ENCODE measurements around the gene RIOK1.
"Not testable (repeated sequence)": the region's sequence is repeated elsewhere in the genome, so short reads cannot be mapped to it uniquely, and the experiment has no call there.

RIOK1 gene
- total RNA-seq, result 35.3 to 190 (median 46.1) reads per million in 9 experiments

DNA sequence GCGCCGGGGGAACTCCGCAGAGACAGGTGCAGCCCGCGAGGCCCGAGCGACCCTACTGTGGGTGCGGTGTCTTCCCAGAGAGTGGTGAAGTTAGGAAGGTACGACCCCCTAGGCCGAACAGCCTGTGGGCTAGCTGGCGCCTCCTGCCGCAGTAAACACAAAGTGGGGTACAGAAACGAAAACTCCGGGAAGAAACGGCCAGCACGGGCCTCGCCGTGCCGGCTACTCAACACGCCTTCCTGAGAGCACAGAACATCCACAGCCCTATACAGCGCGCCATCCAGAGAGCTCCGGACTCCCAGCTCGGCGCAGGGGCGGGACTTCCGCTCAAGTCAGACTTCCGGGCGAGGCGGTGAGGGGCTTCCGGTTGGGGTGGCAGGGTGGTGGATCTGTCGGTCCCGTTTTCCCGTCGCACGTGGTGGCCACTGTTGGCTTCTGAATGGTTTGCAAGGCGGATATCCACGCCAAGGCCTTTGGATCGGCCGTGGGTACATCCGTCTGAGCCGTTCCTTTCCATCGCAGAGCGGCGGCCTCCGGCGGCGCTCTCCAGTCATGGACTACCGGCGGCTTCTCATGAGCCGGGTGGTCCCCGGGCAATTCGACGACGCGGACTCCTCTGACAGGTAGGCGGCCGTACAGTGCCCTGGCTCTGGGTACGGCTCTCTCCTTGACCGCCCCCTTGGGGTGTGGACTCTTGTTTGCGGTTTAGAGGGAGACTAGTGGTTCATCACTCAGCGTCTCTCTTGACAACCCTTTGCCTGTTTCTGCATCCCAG lies at the start of gene RIOK1, which contains the start of gene CAGE1:
Gene RIOK1, plus strand, starts transcription at position 358 of the 775 bp plus-strand sequence. Its CDS starts 195 bp downstream, at position 553.
Gene CAGE1, minus strand, starts transcription at position 292 of the 775 bp plus-strand sequence. CDS start 2,569 bp downstream, outside the sequence.
- peak within 1 kb of the TSS; percentile 98 to 99 for H3K27ac Mint-ChIP-seq
- DNase-seq (peak; percentile 92 to 93 (median 93)), ATAC-seq (replicated peaks) (peak; percentile 88)
- peak within 1 kb of the TSS; percentile 84 to 85 for H3K4me3 Mint-ChIP-seq
- H3K27me3 Mint-ChIP-seq, result no peaks in the 10 kb centered on the region
- H3K4me1 Mint-ChIP-seq (ENCODE audit: low read depth in 2 of 2), result peaks cover 25 to 34% of the 10 kb centered on the region in 2 donors
- H3K9me3 Mint-ChIP-seq, result no peaks in the 10 kb centered on the region
- peaks cover 20% of the 10 kb centered on the region for H3K36me3 Mint-ChIP-seq (ENCODE audit: insufficient read depth)

GRCh38 chr6:7341271-7341670 lies 48.3 kb upstream of the RIOK1 start:
- no peak overlapping the region for H3K27ac Mint-ChIP-seq
- ATAC-seq (replicated peaks) (no peak), DNase-seq (no peak)
- no peaks in the 10 kb centered on the region for H3K4me1 Mint-ChIP-seq (ENCODE audit: low read depth in 2 of 2)
- H3K4me3 Mint-ChIP-seq, result no peak overlapping the region
- peaks cover 3% of the 10 kb centered on the region for H3K36me3 Mint-ChIP-seq (ENCODE audit: insufficient read depth)
- H3K27me3 Mint-ChIP-seq, result peaks cover 27 to 48% of the 10 kb centered on the region in 2 donors
- H3K9me3 Mint-ChIP-seq, result no peaks in the 10 kb centered on the region

- Mint-ChIP-seq H3K27me3 (peaks cover 27 to 48% of the 10 kb centered on the region in 2 donors), H3K9me3 (no peaks in the 10 kb centered on the region), H3K36me3 (ENCODE audit: insufficient read depth) (peaks cover 3% of the 10 kb centered on the region), H3K4me3 (no peak overlapping the region), H3K27ac (no peak overlapping the region), H3K4me1 (ENCODE audit: low read depth in 2 of 2) (no peaks in the 10 kb centered on the region)
- DNase-seq (no peak), ATAC-seq (replicated peaks) (no peak)
Observed at GRCh38 chr6:7341989-7342742, 47.4 kb upstream of the RIOK1 start.

DNA sequence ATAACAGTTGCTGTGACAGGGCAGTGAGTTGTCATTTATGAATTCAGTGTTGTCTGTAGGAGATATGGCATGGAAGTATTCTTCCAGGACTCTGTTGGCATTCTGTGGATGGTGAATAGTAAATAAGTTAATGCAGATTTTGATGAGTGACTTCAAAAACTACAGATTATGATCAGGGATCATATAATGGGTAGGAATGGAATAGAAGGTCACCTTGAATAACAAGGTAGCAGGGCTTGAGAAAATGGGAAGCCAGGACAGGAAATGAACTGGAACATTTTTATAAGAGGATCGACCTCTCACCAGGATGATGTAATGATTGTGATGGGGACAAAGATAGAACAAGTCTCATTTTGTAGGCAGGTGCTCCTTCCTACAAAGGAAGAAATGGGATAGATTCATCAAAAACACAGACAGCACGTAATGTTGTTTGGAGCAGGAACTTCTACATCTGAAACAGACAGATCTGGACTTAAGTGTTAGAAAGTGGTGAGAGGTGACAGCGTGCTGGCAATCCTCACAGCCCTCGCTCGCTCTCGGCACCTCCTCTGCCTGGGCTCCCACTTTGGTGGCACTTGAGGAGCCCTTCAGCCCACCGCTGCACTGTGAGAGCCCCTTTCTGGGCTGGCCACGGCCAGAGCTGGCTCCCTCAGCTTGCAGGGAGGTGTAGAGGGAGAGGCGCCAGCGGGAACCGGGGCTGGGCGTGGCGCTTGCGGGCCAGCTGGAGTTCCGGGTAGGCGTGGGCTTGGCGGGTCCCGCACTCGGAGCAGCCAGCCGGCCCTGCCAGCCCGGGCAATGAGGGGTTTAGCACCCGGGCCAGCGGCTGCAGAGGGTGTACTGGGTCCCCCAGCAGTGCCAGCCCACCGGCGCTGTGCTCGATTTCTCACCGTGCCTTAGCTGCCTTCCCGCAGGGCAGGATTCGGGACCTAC lies 45.8 kb upstream of the RIOK1 start:
- Mint-ChIP-seq H3K36me3 (ENCODE audit: insufficient read depth) (peaks cover 3% of the 10 kb centered on the region), H3K27ac (no peak overlapping the region), H3K4me3 (peak overlapping the region in 1 of 2 donors; percentile 59), H3K4me1 (ENCODE audit: low read depth in 2 of 2) (no peaks in the 10 kb centered on the region), H3K9me3 (no peaks in the 10 kb centered on the region), H3K27me3 (peaks cover 33 to 55% of the 10 kb centered on the region in 2 donors)
- DNase-seq (no peak), ATAC-seq (replicated peaks) (no peak)

DNA sequence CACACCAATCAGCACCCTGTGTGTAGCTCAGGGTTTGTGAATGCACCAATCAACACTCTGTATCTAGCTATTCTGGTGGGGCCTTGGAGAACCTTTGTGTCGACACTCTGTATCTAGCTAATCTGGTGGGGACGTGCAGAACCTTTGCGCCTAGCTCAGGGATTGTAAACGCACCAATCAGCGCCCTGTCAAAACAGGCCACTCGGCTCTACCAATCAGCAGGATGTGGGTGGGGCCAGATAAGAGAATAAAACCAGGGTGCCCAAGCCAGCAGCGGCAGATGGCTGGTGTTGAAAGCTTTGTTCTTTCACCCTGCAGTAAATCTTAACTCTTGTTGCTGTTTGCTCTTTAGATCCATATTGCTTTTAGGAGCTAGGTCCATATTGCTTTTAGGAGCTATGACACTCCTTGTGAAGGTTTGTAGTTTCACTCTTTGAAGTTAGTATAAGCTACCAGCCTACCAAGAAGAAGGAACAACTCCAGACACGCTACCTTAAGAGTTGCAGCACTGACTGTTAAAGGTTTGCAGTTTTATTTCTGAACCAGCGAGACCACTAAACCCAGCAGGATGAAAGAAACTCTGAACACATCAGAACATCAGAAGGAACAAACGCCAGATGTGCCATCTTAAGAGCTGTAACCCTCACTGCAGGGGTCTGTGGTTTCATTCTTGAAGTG lies 44.7 kb upstream of the RIOK1 start:
- H3K36me3 Mint-ChIP-seq (ENCODE audit: insufficient read depth); H3K4me1 Mint-ChIP-seq (ENCODE audit: low read depth in 2 of 2); ATAC-seq (replicated peaks); H3K9me3 Mint-ChIP-seq; DNase-seq; H3K27ac Mint-ChIP-seq; H3K4me3 Mint-ChIP-seq: not testable (repeated sequence)
- H3K27me3 Mint-ChIP-seq, result peaks cover 40 to 55% of the 10 kb centered on the region in 2 donors

DNA sequence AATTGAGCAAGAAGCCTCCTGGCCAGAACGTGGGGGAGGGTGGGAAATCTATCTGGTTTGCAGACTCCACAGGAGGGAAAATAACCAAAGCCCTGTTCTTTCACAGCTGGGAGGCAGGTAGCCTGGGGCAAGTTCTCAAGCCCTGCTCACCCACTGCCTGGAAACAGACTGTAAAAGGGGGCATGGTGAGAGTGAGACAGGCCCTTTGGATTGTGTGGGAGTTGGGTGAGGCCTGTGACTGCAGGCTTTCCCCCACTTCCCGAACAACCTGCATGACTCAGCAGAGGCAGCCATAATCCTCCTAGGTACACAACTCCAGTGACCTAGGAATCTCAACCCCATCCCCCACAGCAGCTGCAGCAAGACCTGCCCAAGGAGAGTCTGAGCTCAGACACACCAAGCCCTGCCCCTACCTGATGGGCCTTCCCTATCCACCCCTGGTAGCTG lies 42.0 kb upstream of the RIOK1 start:
- not testable (repeated sequence) for DNase-seq; ATAC-seq (replicated peaks); H3K9me3 Mint-ChIP-seq; H3K27ac Mint-ChIP-seq; H3K36me3 Mint-ChIP-seq (ENCODE audit: insufficient read depth); H3K4me3 Mint-ChIP-seq; H3K4me1 Mint-ChIP-seq (ENCODE audit: low read depth in 2 of 2)
- peaks cover 59% of the 10 kb centered on the region in 2 donors for H3K27me3 Mint-ChIP-seq

GRCh38 chr6:7350591-7350990 lies 39.0 kb upstream of the RIOK1 start:
- not testable (repeated sequence) for H3K36me3 Mint-ChIP-seq (ENCODE audit: insufficient read depth); H3K27ac Mint-ChIP-seq; ATAC-seq (replicated peaks); H3K4me3 Mint-ChIP-seq; DNase-seq; H3K4me1 Mint-ChIP-seq (ENCODE audit: low read depth in 2 of 2); H3K9me3 Mint-ChIP-seq
- peaks cover 44 to 58% of the 10 kb centered on the region in 2 donors for H3K27me3 Mint-ChIP-seq

- not testable (repeated sequence) for H3K27ac Mint-ChIP-seq; DNase-seq; H3K4me1 Mint-ChIP-seq (ENCODE audit: low read depth in 2 of 2); H3K36me3 Mint-ChIP-seq (ENCODE audit: insufficient read depth); H3K4me3 Mint-ChIP-seq; ATAC-seq (replicated peaks); H3K9me3 Mint-ChIP-seq
- peaks cover 44 to 58% of the 10 kb centered on the region in 2 donors for H3K27me3 Mint-ChIP-seq
Observed at GRCh38 chr6:7351916-7352315, 37.7 kb upstream of the RIOK1 start.

GRCh38 chr6:7367408-7367807 lies 22.2 kb upstream of the RIOK1 start:
- Mint-ChIP-seq H3K27ac (no peak overlapping the region), H3K9me3 (no peaks in the 10 kb centered on the region), H3K4me3 (no peak overlapping the region), H3K27me3 (peaks cover 7 to 25% of the 10 kb centered on the region in 2 donors), H3K4me1 (ENCODE audit: low read depth in 2 of 2) (no peaks in the 10 kb centered on the region), H3K36me3 (ENCODE audit: insufficient read depth) (no peaks in the 10 kb centered on the region)
- ATAC-seq (replicated peaks), result no peak
- DNase-seq, result no peak

DNA sequence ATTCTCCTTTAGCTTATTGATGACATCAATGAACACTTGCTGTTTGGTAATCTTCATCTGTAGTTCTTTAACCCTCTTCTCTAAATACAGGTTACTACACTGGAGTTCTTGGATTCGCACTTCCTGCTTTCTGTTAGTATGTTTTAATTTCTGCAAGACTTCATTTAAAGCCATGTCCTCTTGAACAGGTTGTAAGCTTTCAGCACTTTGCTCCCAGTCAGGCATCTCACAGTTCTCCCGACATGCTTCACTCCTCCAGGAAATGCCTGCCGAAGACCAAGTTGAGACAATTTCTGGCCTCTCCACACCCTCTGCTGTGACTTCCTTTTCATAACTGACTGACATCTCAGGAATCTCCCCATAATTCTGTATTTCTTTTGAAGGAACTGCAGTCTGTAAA lies 15.9 kb upstream of the RIOK1 start:
- no peaks in the 10 kb centered on the region for H3K4me1 Mint-ChIP-seq (ENCODE audit: low read depth in 2 of 2)
- no peak overlapping the region for H3K4me3 Mint-ChIP-seq
- ATAC-seq (replicated peaks) (no peak), DNase-seq (no peak)
- H3K36me3 Mint-ChIP-seq (ENCODE audit: insufficient read depth), result no peaks in the 10 kb centered on the region
- H3K27me3 Mint-ChIP-seq, result peaks cover 11% of the 10 kb centered on the region in 2 donors
- no peaks in the 10 kb centered on the region for H3K9me3 Mint-ChIP-seq
- no peak overlapping the region for H3K27ac Mint-ChIP-seq

- no peak overlapping the region for H3K4me3 Mint-ChIP-seq
- DNase-seq (no peak), ATAC-seq (replicated peaks) (no peak)
- no peaks in the 10 kb centered on the region for H3K9me3 Mint-ChIP-seq
- no peaks in the 10 kb centered on the region for H3K4me1 Mint-ChIP-seq (ENCODE audit: low read depth in 2 of 2)
- H3K27me3 Mint-ChIP-seq, result peaks cover 11% of the 10 kb centered on the region in 2 donors
- no peak overlapping the region for H3K27ac Mint-ChIP-seq
- H3K36me3 Mint-ChIP-seq (ENCODE audit: insufficient read depth), result no peaks in the 10 kb centered on the region
Observed at GRCh38 chr6:7377961-7378360, 11.6 kb upstream of the RIOK1 start.

- no peak overlapping the region for H3K4me3 Mint-ChIP-seq
- H3K27ac Mint-ChIP-seq, result no peak overlapping the region
- no peak for DNase-seq
Observed at GRCh38 chr6:7378740-7379139, 10.9 kb upstream of the RIOK1 start.

More at GRCh38 chr6:7378740-7379139, 10.9 kb upstream of the RIOK1 start:
- no peak for ATAC-seq (replicated peaks)
- no peaks in the 10 kb centered on the region for H3K36me3 Mint-ChIP-seq (ENCODE audit: insufficient read depth)
- H3K4me1 Mint-ChIP-seq (ENCODE audit: low read depth in 2 of 2), result no peaks in the 10 kb centered on the region
- H3K27me3 Mint-ChIP-seq, result peaks cover 11% of the 10 kb centered on the region in 2 donors
- no peaks in the 10 kb centered on the region for H3K9me3 Mint-ChIP-seq
